HepG2 (cell line): ENCODE measurements around the gene TBX6. TPM values are rescaled to one million over a fixed set of nuclear protein-coding genes. Genes with fewer than 3 reads are reported as not detected.

Experiments used
- AHR ChIP-seq: IDR thresholded peaks from 2 replicates; pipeline ENCODE4 v1.6.1; 2018; ENCODE audit warnings: missing genetic modification reagents, missing compliant biosample characterization
- FOXP1 ChIP-seq, 2 experiments: fragments of 450-650 bp in 1 of 2; IDR thresholded peaks; 2 replicates each; pipeline ENCODE4 v1.6.1; 2017 to 2018; ENCODE audit warnings: antibody characterized with exemption in 1 of 2
- HINFP ChIP-seq: sonication (generic); formaldehyde crosslinking; IDR thresholded peaks from 2 replicates; pipeline ENCODE4 v1.4.0; 2020; ENCODE audit warnings: low read depth, mild to moderate bottlenecking, missing genetic modification reagents
- MXD3 ChIP-seq: IDR thresholded peaks from 2 replicates; pipeline ENCODE4 v1.6.1; 2016; ENCODE audit warnings: mild to moderate bottlenecking, missing biosample characterization, missing genetic modification reagents
- RAD21 ChIP-seq: fragments of 450-650 bp; formaldehyde crosslinking; IDR thresholded peaks from 2 replicates; pipeline ENCODE4 v1.5.0; 2020; ENCODE audit warnings: mild to moderate bottlenecking
- RFXANK ChIP-seq: IDR thresholded peaks from 2 replicates; pipeline ENCODE4 v1.6.1; 2016
- RFXAP ChIP-seq: sonication (generic); formaldehyde crosslinking; IDR thresholded peaks from 2 replicates; pipeline ENCODE4 v1.4.0; 2020; ENCODE audit warnings: missing genetic modification reagents, borderline replicate concordance
- SAFB2 ChIP-seq: sonication (generic); formaldehyde crosslinking; IDR thresholded peaks from 2 replicates; pipeline ENCODE4 v1.5.1; 2020; ENCODE audit warnings: missing genetic modification reagents, low read depth, mild to moderate bottlenecking, borderline replicate concordance
- ZNF546 ChIP-seq: sonication (generic); formaldehyde crosslinking; conservative IDR thresholded peaks from 2 replicates; pipeline ENCODE4 v1.8.1; 2023; ENCODE audit warnings: mild to moderate bottlenecking, missing genetic modification reagents
- ZNF605 ChIP-seq: sonication (generic); formaldehyde crosslinking; IDR thresholded peaks from 2 replicates; pipeline ENCODE4 v1.8.0; 2022; ENCODE audit warnings: mild to moderate bottlenecking, missing genetic modification reagents
- ZNF709 ChIP-seq: sonication (generic); formaldehyde crosslinking; IDR thresholded peaks from 2 replicates; pipeline ENCODE4 v1.5.0; 2020; ENCODE audit warnings: mild to moderate bottlenecking, missing genetic modification reagents
- polyA plus RNA-seq, 8 experiments: library from polyadenylated mRNA; depleted of rRNA in 3 of 8; stranded (reverse) in 7 of 8; unstranded in 1 of 8; fragments of >200 nt; fragmentation: Illumina TruSeq in 4 of 8; extraction: Trizol in 4 of 8; gene quantifications; 2 replicates each; pipeline versions ENCODE4 v1.2.1 to v1.2.3, GENCODE V29; 2011 to 2016; ENCODE audit warnings: low read depth in 4 of 8, missing spikeins in 1 of 8, mixed read lengths in 1 of 8; ENCODE audit not compliant: insufficient read depth in 1 of 8
- total RNA-seq, 5 experiments: library from RNA; depleted of rRNA; stranded (reverse); fragments of >200 nt; fragmentation: Illumina TruSeq; extraction: Trizol; gene quantifications; 2 replicates each; pipeline ENCODE4 v1.2.3, GENCODE V29; 2016; ENCODE audit warnings: low read depth in 1 of 5
- TF ChIP-seq, protein P1 (sequence below): sonication (generic); formaldehyde crosslinking; IDR thresholded peaks from 2 replicates; pipeline ENCODE4 v1.5.0; 2020; ENCODE audit warnings: mild to moderate bottlenecking, missing genetic modification reagents
- TF ChIP-seq, protein P2 (sequence below): sonication (generic); formaldehyde crosslinking; conservative IDR thresholded peaks from 2 replicates; pipeline ENCODE4 v1.4.0; 2020; ENCODE audit warnings: missing genetic modification reagents
- TF ChIP-seq, protein P3 (sequence below): sonication (generic); formaldehyde crosslinking; conservative IDR thresholded peaks from 2 replicates; pipeline ENCODE4 v1.4.0; 2020; ENCODE audit warnings: missing genetic modification reagents
- TF ChIP-seq, protein P4 (sequence below): sonication (generic); formaldehyde crosslinking; conservative IDR thresholded peaks from 2 replicates; pipeline ENCODE4 v1.4.0; 2020; ENCODE audit warnings: mild to moderate bottlenecking, missing genetic modification reagents, moderate library complexity

The TBX6 gene
- total and polyA plus RNA-seq, 2 of the 13 experiments (the other 11 are each of a cell fraction or from before 2014, with no cell fraction given): 0.24 to 0.42 TPM

GRCh38 chr16:30075503-30076275 is 16.0 kb downstream of the TBX6 start, which contains the start of gene PPP4C (continued):
- TF ChIP-seq HINFP (CRISPR knock-in tag) (no peak), AHR (CRISPR knock-in tag) (no peak), ZNF546 (CRISPR knock-in tag) (peak; percentile 95), RFXAP (peak; percentile 54; the same call in 1 of the 2 replicates), ZNF605 (CRISPR knock-in tag) (no peak; the same call in 1 of the 2 replicates), ZNF709 (CRISPR knock-in tag) (peak; percentile 83), SAFB2 (CRISPR knock-in tag) (peak; percentile 8; the same call in 1 of the 2 replicates), RAD21 (CRISPR knock-in tag) (0 out of 2 replicates have a peak, but pooled peaks have one; percentile 28), RFXANK (CRISPR knock-in tag) (no peak; the same call in 1 of the 2 replicates), FOXP1 (IDR thresholded peaks at IDR 0.05) (no peak), FOXP1 (CRISPR knock-in tag; IDR thresholded peaks at IDR 0.05) (no peak), MXD3 (no peak; the same call in 1 of the 2 replicates)
- TF ChIP-seq, protein P1, sequence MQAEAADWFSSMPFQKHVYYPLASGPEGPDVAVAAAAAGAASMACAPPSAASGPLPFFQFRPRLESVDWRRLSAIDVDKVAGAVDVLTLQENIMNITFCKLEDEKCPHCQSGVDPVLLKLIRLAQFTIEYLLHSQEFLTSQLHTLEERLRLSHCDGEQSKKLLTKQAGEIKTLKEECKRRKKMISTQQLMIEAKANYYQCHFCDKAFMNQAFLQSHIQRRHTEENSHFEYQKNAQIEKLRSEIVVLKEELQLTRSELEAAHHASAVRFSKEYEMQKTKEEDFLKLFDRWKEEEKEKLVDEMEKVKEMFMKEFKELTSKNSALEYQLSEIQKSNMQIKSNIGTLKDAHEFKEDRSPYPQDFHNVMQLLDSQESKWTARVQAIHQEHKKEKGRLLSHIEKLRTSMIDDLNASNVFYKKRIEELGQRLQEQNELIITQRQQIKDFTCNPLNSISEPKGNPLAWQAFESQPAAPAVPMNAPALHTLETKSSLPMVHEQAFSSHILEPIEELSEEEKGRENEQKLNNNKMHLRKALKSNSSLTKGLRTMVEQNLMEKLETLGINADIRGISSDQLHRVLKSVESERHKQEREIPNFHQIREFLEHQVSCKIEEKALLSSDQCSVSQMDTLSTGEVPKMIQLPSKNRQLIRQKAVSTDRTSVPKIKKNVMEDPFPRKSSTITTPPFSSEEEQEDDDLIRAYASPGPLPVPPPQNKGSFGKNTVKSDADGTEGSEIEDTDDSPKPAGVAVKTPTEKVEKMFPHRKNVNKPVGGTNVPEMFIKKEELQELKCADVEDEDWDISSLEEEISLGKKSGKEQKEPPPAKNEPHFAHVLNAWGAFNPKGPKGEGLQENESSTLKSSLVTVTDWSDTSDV (CRISPR knock-in tag): 0 out of 2 replicates have a peak, but pooled peaks have one; percentile 21
- TF ChIP-seq, protein P2, sequence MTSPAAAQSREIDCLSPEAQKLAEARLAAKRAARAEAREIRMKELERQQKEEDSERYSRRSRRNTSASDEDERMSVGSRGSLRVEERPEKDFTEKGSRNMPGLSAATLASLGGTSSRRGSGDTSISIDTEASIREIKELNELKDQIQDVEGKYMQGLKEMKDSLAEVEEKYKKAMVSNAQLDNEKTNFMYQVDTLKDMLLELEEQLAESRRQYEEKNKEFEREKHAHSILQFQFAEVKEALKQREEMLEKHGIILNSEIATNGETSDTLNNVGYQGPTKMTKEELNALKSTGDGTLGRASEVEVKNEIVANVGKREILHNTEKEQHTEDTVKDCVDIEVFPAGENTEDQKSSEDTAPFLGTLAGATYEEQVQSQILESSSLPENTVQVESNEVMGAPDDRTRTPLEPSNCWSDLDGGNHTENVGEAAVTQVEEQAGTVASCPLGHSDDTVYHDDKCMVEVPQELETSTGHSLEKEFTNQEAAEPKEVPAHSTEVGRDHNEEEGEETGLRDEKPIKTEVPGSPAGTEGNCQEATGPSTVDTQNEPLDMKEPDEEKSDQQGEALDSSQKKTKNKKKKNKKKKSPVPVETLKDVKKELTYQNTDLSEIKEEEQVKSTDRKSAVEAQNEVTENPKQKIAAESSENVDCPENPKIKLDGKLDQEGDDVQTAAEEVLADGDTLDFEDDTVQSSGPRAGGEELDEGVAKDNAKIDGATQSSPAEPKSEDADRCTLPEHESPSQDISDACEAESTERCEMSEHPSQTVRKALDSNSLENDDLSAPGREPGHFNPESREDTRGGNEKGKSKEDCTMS (CRISPR knock-in tag): no peak
- TF ChIP-seq, protein P3, sequence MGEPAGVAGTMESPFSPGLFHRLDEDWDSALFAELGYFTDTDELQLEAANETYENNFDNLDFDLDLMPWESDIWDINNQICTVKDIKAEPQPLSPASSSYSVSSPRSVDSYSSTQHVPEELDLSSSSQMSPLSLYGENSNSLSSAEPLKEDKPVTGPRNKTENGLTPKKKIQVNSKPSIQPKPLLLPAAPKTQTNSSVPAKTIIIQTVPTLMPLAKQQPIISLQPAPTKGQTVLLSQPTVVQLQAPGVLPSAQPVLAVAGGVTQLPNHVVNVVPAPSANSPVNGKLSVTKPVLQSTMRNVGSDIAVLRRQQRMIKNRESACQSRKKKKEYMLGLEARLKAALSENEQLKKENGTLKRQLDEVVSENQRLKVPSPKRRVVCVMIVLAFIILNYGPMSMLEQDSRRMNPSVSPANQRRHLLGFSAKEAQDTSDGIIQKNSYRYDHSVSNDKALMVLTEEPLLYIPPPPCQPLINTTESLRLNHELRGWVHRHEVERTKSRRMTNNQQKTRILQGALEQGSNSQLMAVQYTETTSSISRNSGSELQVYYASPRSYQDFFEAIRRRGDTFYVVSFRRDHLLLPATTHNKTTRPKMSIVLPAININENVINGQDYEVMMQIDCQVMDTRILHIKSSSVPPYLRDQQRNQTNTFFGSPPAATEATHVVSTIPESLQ (CRISPR knock-in tag): 0 out of 2 replicates have a peak, but pooled peaks have one; percentile 67
- TF ChIP-seq, protein P4, sequence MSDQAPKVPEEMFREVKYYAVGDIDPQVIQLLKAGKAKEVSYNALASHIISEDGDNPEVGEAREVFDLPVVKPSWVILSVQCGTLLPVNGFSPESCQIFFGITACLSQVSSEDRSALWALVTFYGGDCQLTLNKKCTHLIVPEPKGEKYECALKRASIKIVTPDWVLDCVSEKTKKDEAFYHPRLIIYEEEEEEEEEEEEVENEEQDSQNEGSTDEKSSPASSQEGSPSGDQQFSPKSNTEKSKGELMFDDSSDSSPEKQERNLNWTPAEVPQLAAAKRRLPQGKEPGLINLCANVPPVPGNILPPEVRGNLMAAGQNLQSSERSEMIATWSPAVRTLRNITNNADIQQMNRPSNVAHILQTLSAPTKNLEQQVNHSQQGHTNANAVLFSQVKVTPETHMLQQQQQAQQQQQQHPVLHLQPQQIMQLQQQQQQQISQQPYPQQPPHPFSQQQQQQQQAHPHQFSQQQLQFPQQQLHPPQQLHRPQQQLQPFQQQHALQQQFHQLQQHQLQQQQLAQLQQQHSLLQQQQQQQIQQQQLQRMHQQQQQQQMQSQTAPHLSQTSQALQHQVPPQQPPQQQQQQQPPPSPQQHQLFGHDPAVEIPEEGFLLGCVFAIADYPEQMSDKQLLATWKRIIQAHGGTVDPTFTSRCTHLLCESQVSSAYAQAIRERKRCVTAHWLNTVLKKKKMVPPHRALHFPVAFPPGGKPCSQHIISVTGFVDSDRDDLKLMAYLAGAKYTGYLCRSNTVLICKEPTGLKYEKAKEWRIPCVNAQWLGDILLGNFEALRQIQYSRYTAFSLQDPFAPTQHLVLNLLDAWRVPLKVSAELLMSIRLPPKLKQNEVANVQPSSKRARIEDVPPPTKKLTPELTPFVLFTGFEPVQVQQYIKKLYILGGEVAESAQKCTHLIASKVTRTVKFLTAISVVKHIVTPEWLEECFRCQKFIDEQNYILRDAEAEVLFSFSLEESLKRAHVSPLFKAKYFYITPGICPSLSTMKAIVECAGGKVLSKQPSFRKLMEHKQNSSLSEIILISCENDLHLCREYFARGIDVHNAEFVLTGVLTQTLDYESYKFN (CRISPR knock-in tag): 0 out of 2 replicates have a peak, but pooled peaks have one; percentile 21
